ENCODE results near the gene PDIA2. TPM values are rescaled to one million over a fixed set of nuclear protein-coding genes. Genes with fewer than 3 reads are reported as not detected.

The PDIA2 gene
- total RNA-seq, 2 experiments from 2014 or later, result not detected

- Histone ChIP-seq H3K27me3 (ENCODE audit: control insufficient read depth in 1 of 2, insufficient read depth in 2 of 2, low read length in 2 of 2) (peaks cover 0 to 2% of the 10 kb centered on the region in 2 experiments), H3K36me3 (ENCODE audit: insufficient read depth, low read length) (peaks cover 2% of the 10 kb centered on the region), H3K4me1 (ENCODE audit: insufficient read depth, low read length) (peaks cover 7% of the 10 kb centered on the region), H3K4me3 (ENCODE audit: low read length) (no peak overlapping the region), H3K9me3 (ENCODE audit: control insufficient read depth in 1 of 2, insufficient read depth in 1 of 2, low read length in 2 of 2) (peaks cover 0 to 3% of the 10 kb centered on the region in 2 experiments), H3K27ac (ENCODE audit: low read depth in 1 of 2, low read length in 2 of 2) (no peak overlapping the region)
- intact Hi-C loops (cut with DNase I, micrococcal nuclease), result no loop called here
- DNase-seq (no peak), ATAC-seq (ENCODE audit: poor library complexity) (no peak)
- Mint-ChIP-seq H3K9me3 (no peaks in the 10 kb centered on the region), H3K4me3 (no peak overlapping the region), H3K27ac (no peak overlapping the region), H3K36me3 (ENCODE audit: low read depth) (peaks cover 7% of the 10 kb centered on the region), H3K27me3 (peaks cover 5% of the 10 kb centered on the region), H3K4me1 (ENCODE audit: low read depth) (no peaks in the 10 kb centered on the region)
- CTCF ChIA-PET, result no interaction called here
- TF ChIP-seq, protein P1, sequence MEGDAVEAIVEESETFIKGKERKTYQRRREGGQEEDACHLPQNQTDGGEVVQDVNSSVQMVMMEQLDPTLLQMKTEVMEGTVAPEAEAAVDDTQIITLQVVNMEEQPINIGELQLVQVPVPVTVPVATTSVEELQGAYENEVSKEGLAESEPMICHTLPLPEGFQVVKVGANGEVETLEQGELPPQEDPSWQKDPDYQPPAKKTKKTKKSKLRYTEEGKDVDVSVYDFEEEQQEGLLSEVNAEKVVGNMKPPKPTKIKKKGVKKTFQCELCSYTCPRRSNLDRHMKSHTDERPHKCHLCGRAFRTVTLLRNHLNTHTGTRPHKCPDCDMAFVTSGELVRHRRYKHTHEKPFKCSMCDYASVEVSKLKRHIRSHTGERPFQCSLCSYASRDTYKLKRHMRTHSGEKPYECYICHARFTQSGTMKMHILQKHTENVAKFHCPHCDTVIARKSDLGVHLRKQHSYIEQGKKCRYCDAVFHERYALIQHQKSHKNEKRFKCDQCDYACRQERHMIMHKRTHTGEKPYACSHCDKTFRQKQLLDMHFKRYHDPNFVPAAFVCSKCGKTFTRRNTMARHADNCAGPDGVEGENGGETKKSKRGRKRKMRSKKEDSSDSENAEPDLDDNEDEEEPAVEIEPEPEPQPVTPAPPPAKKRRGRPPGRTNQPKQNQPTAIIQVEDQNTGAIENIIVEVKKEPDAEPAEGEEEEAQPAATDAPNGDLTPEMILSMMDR (IDR thresholded peaks at IDR 0.05), result no peak
- POLR2A ChIA-PET, result interaction anchor here (0.8 kb wide), 1 partner anchor 258 kb away, joined by 3 read pairs; no protein-coding TSS in a partner anchor
These were observed 13.7 kb upstream of the PDIA2 start for GRCh38 chr16:269061-269796.

- Histone ChIP-seq H3K9me3 (ENCODE audit: control insufficient read depth in 1 of 2, insufficient read depth in 1 of 2, low read length in 2 of 2) (peaks cover 0 to 3% of the 10 kb centered on the region in 2 experiments), H3K4me3 (ENCODE audit: low read length) (no peak overlapping the region), H3K4me1 (ENCODE audit: insufficient read depth, low read length) (peaks cover 10% of the 10 kb centered on the region), H3K27me3 (ENCODE audit: control insufficient read depth in 1 of 2, insufficient read depth in 2 of 2, low read length in 2 of 2) (peaks cover 7 to 11% of the 10 kb centered on the region in 2 experiments), H3K36me3 (ENCODE audit: insufficient read depth, low read length) (no peaks in the 10 kb centered on the region), H3K27ac (ENCODE audit: low read depth in 1 of 2, low read length in 2 of 2) (no peak overlapping the region)
- no peaks in the 10 kb centered on the region for H3K9me3 Mint-ChIP-seq
- DNase-seq (no peak), ATAC-seq (ENCODE audit: poor library complexity) (no peak)
- TF ChIP-seq, protein P1 (IDR thresholded peaks at IDR 0.05), result no peak
- no peak overlapping the region for H3K4me3 Mint-ChIP-seq
- H3K27ac Mint-ChIP-seq, result no peak overlapping the region
- CTCF ChIA-PET, result interaction anchor here (0.6 kb wide), 1 partner anchor 62 kb away, joined by 3 read pairs; no protein-coding TSS in a partner anchor
- peaks cover 9% of the 10 kb centered on the region for H3K27me3 Mint-ChIP-seq
- intact Hi-C loops (cut with DNase I, micrococcal nuclease), result no loop called here
- H3K36me3 Mint-ChIP-seq (ENCODE audit: low read depth), result peaks cover 7% of the 10 kb centered on the region
- POLR2A ChIA-PET, result no interaction called here
- no peaks in the 10 kb centered on the region for H3K4me1 Mint-ChIP-seq (ENCODE audit: low read depth)
These were observed 12.3 kb upstream of the PDIA2 start for GRCh38 chr16:270381-271255.

GRCh38 chr16:272633-273546, 10.1 kb upstream of the PDIA2 start:
- ChIA-PET POLR2A (no interaction called here), CTCF (no interaction called here)
- peaks cover 6% of the 10 kb centered on the region for H3K4me1 ChIP-seq (ENCODE audit: insufficient read depth, low read length)
- no peak overlapping the region for H3K4me3 ChIP-seq (ENCODE audit: low read length)
- TF ChIP-seq, protein P1 (IDR thresholded peaks at IDR 0.05), result no peak
- Mint-ChIP-seq H3K4me3 (no peak overlapping the region), H3K27me3 (peaks cover 24% of the 10 kb centered on the region), H3K9me3 (no peaks in the 10 kb centered on the region), H3K4me1 (ENCODE audit: low read depth) (no peaks in the 10 kb centered on the region), H3K27ac (no peak overlapping the region), H3K36me3 (ENCODE audit: low read depth) (no peaks in the 10 kb centered on the region)
- H3K36me3 ChIP-seq (ENCODE audit: insufficient read depth, low read length), result no peaks in the 10 kb centered on the region
- no peak overlapping the region for H3K27ac ChIP-seq (ENCODE audit: low read depth in 1 of 2, low read length in 2 of 2)
- peaks cover 12 to 14% of the 10 kb centered on the region in 2 experiments for H3K27me3 ChIP-seq (ENCODE audit: control insufficient read depth in 1 of 2, insufficient read depth in 2 of 2, low read length in 2 of 2)
- DNase-seq, result no peak
- H3K9me3 ChIP-seq (ENCODE audit: control insufficient read depth in 1 of 2, insufficient read depth in 1 of 2, low read length in 2 of 2), result peaks cover 0 to 3% of the 10 kb centered on the region in 2 experiments
- ATAC-seq (ENCODE audit: poor library complexity), result no peak
- intact Hi-C loops (cut with DNase I, micrococcal nuclease), result no loop called here

Measured in CD4-positive, alpha-beta T cell (primary cell).